Hepatocyte (in vitro differentiated cells): ENCODE results near the gene ZNF805.

Experiments used
- EZH2 ChIP-seq: fragments of 200-600 bp; sonication (generic); IDR thresholded peaks from 2 replicates; pipeline ENCODE4 v1.6.1; 2016; ENCODE audit warnings: antibody characterized with exemption, mild to moderate bottlenecking, borderline replicate concordance
- EZH2phosphoT487 ChIP-seq: fragments of 200-600 bp; sonication (generic); IDR thresholded peaks from one replicate; pipeline ENCODE4 v1.6.1; 2018; ENCODE audit warnings: antibody characterized with exemption, mild to moderate bottlenecking, low read depth, moderate library complexity; ENCODE audit not compliant: unreplicated experiment, severe bottlenecking
- TF ChIP-seq, protein P1 (sequence below): fragments of 200-600 bp; sonication (generic); IDR thresholded peaks from 2 replicates; pipeline ENCODE4 v1.5.1; 2016; ENCODE audit warnings: antibody characterized with exemption, mild to moderate bottlenecking; ENCODE audit not compliant: poor library complexity

DNA sequence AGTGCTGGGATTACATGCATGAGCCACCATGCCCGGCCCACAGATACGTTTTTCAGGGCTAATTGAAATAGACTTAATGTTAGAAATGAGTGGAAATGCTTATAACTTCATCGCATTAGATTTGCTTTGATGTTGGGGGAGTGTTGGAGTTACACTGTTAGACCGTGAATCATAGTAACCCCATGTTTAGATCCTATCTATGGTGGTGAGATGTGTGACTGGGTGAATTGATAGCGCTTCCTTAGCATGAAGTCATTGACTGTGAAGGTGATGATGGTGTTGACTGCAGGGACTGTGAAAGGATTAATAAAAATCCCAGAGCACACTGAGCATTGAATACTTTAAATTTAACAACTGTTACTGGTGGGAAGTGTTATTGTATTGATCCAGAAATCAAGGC is 47.4 kb upstream of the ZNF805 start:
- TF ChIP-seq, protein P1, sequence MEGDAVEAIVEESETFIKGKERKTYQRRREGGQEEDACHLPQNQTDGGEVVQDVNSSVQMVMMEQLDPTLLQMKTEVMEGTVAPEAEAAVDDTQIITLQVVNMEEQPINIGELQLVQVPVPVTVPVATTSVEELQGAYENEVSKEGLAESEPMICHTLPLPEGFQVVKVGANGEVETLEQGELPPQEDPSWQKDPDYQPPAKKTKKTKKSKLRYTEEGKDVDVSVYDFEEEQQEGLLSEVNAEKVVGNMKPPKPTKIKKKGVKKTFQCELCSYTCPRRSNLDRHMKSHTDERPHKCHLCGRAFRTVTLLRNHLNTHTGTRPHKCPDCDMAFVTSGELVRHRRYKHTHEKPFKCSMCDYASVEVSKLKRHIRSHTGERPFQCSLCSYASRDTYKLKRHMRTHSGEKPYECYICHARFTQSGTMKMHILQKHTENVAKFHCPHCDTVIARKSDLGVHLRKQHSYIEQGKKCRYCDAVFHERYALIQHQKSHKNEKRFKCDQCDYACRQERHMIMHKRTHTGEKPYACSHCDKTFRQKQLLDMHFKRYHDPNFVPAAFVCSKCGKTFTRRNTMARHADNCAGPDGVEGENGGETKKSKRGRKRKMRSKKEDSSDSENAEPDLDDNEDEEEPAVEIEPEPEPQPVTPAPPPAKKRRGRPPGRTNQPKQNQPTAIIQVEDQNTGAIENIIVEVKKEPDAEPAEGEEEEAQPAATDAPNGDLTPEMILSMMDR, result no peak
- no peak for TF ChIP-seq EZH2phosphoT487
- TF ChIP-seq EZH2, result no peak
